Measurements from ENCODE around the gene MRPL43. TPM values are rescaled to one million over a fixed set of nuclear protein-coding genes. Genes with fewer than 3 reads are reported as not detected.

Gene MRPL43
- total and polyA plus RNA-seq, 9 of the 15 experiments (the other 6 are each of a cell fraction or from before 2014, with no cell fraction given) = 15.1 to 63.7 (median 37.2) TPM

- TF ChIP-seq MBD2 (IDR thresholded peaks at IDR 0.05; ENCODE audit: borderline replicate concordance, low read depth) = peak; percentile 68; the same call in 1 of the 2 replicates
- TF ChIP-seq MTA2 (IDR thresholded peaks at IDR 0.05; ENCODE audit: low read depth) = peak; percentile 59
- TF ChIP-seq HCFC1 (IDR thresholded peaks at IDR 0.05; ENCODE audit: low read depth, low read length) = peak; percentile 72
- peak in 1 of 2 experiments; percentile 92; a peak in 2 of 4 replicates for TF ChIP-seq KDM4B (IDR thresholded peaks at IDR 0.05; ENCODE audit: borderline replicate concordance in 2 of 2, low read depth in 1 of 2)
- TF ChIP-seq NKRF (IDR thresholded peaks at IDR 0.05; ENCODE audit: borderline replicate concordance) = peak; percentile 99
- TF ChIP-seq SREBF1 (IDR thresholded peaks at IDR 0.05; ENCODE audit: borderline replicate concordance, low read depth, low read length) = no peak
- TF ChIP-seq, protein P1, sequence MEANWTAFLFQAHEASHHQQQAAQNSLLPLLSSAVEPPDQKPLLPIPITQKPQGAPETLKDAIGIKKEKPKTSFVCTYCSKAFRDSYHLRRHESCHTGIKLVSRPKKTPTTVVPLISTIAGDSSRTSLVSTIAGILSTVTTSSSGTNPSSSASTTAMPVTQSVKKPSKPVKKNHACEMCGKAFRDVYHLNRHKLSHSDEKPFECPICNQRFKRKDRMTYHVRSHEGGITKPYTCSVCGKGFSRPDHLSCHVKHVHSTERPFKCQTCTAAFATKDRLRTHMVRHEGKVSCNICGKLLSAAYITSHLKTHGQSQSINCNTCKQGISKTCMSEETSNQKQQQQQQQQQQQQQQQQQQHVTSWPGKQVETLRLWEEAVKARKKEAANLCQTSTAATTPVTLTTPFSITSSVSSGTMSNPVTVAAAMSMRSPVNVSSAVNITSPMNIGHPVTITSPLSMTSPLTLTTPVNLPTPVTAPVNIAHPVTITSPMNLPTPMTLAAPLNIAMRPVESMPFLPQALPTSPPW (CRISPR knock-in tag; IDR thresholded peaks at IDR 0.05) = peak; percentile 39; the same call in 1 of the 2 replicates
- TF ChIP-seq, protein P2, sequence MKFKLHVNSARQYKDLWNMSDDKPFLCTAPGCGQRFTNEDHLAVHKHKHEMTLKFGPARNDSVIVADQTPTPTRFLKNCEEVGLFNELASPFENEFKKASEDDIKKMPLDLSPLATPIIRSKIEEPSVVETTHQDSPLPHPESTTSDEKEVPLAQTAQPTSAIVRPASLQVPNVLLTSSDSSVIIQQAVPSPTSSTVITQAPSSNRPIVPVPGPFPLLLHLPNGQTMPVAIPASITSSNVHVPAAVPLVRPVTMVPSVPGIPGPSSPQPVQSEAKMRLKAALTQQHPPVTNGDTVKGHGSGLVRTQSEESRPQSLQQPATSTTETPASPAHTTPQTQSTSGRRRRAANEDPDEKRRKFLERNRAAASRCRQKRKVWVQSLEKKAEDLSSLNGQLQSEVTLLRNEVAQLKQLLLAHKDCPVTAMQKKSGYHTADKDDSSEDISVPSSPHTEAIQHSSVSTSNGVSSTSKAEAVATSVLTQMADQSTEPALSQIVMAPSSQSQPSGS (CRISPR knock-in tag; IDR thresholded peaks at IDR 0.05) = no peak
- TF ChIP-seq HDAC6 (IDR thresholded peaks at IDR 0.05; ENCODE audit: low read depth, low read length) = no peak
- 0 out of 2 replicates have a peak, but pooled peaks have one; percentile 26 for TF ChIP-seq ETV5 (CRISPR knock-in tag; IDR thresholded peaks at IDR 0.05; ENCODE audit: low read depth)
- TF ChIP-seq ZKSCAN3 (CRISPR knock-in tag; IDR thresholded peaks at IDR 0.05) = no peak
- no peak for TF ChIP-seq MAFK (IDR thresholded peaks at IDR 0.05; ENCODE audit: low read length)
- TF ChIP-seq POLR2AphosphoS5 (IDR thresholded peaks at IDR 0.05; ENCODE audit: control insufficient read depth, insufficient read depth, low read depth, low read length) = peak; percentile 53; the same call in 1 of the 2 replicates
- TF ChIP-seq NUFIP1 (IDR thresholded peaks at IDR 0.05; ENCODE audit: partially characterized antibody) = no peak
- TF ChIP-seq TAF1 (IDR thresholded peaks at IDR 0.05; ENCODE audit: control insufficient read depth, extremely low read depth, insufficient read depth, low read length, severe bottlenecking) = peak; percentile 77
- TF ChIP-seq CBFA2T3 (IDR thresholded peaks at IDR 0.05) = no peak
- TF ChIP-seq NFE2 (IDR thresholded peaks at IDR 0.05; ENCODE audit: low read depth) = no peak
- no peak for TF ChIP-seq ZC3H4 (CRISPR knock-in tag; IDR thresholded peaks at IDR 0.05; ENCODE audit: borderline replicate concordance)
- TF ChIP-seq ZNF668 (CRISPR knock-in tag; IDR thresholded peaks at IDR 0.05) = no peak
- peak; percentile 91 for TF ChIP-seq MAX (CRISPR knock-in tag; IDR thresholded peaks at IDR 0.05)
- peak; percentile 20 for TF ChIP-seq SP2 (IDR thresholded peaks at IDR 0.05; ENCODE audit: extremely low read depth, low read depth, low read length, poor library complexity, severe bottlenecking)
- TF ChIP-seq POLR2B (IDR thresholded peaks at IDR 0.05; ENCODE audit: low read depth, partially characterized antibody) = peak; percentile 57
Observed at GRCh38 chr10:100986952-100987684, at the start of gene MRPL43, which contains the start of gene TWNK (continued).
